Measurements from ENCODE around the gene CRYGA. TPM values are rescaled to one million over a fixed set of nuclear protein-coding genes. Genes with fewer than 3 reads are reported as not detected.

CRYGA gene
- total and polyA plus RNA-seq, 2 donors (not counting 3 experiments of a cell fraction or from before 2014, with no cell fraction given): not detected

DNA sequence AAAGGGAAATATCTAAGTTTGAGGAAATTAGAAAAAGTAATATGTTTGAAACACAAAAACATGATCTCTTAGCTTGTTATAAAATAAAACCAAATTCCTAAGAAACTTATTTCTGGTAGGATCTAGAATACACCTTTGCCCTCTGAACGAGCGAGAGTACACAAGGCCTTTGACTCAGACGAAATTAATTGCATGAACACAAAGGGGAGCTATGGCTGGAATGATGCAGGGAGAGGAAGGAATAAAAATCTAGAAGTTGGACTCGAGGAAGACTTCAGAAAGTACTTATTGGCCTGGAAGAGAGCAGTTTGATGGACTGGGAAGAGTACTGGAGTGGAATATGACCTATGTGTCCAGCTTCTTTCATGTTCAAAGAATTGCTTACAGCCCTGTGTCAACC, 38.1 kb downstream of the CRYGA start:
- Histone ChIP-seq H3K4me3 (replicated peaks in 1 of 3; ENCODE audit: insufficient read depth in 1 of 3, low read depth in 1 of 3, low read length in 3 of 3) (no peak overlapping the region), H3K4me1 (ENCODE audit: control insufficient read depth, extremely low read depth, insufficient read depth, low read length) (no peaks in the 10 kb centered on the region), H3K9ac (replicated peaks; ENCODE audit: extremely low read depth, insufficient read depth, low read length) (no peak overlapping the region), H3K4me2 (ENCODE audit: insufficient read depth, low read length) (no peak overlapping the region), H2AFZ (ENCODE audit: low read depth, low read length) (no peak overlapping the region), H3K27ac (ENCODE audit: insufficient read depth, low read depth, low read length) (no peak overlapping the region), H3K27me3 (ENCODE audit: control insufficient read depth in 2 of 2, insufficient read depth in 2 of 2, low read length in 2 of 2) (peaks cover 9 to 23% of the 10 kb centered on the region in 2 experiments), H3K9me3 (replicated peaks; ENCODE audit: control insufficient read depth, insufficient read depth, low read length) (no peaks in the 10 kb centered on the region), H3K36me3 (ENCODE audit: control insufficient read depth in 2 of 2, extremely low read depth in 1 of 2, insufficient read depth in 2 of 2, low read length in 2 of 2) (no peaks in the 10 kb centered on the region), H4K20me1 (replicated peaks; ENCODE audit: control insufficient read depth, extremely low read depth, insufficient read depth, low read length) (no peaks in the 10 kb centered on the region), H3K9me1 (replicated peaks; ENCODE audit: control insufficient read depth, extremely low read depth, insufficient read depth, low read length) (no peaks in the 10 kb centered on the region), H3K79me2 (ENCODE audit: control insufficient read depth, insufficient read depth, low read length) (no peaks in the 10 kb centered on the region)
- no TSS peak for BruUV-seq (replicated peaks)
- ChIA-PET CTCF (interaction anchor here (1.2 kb wide), 1 partner anchor 379 kb away, joined by 3 read pairs; no protein-coding TSS in a partner anchor), POLR2A (no interaction called here)
- intact Hi-C loops (cut with micrococcal nuclease) (no loop called here), dilution Hi-C loops (cut with MboI; ENCODE audit: extremely low pct_ligation_motif_present, low sequenced_read_pairs) (no loop called here)
- FAIRE-seq (no peak), DNase-seq (ENCODE audit: low read depth, low spot score) (no peak)
- TF ChIP-seq POLR2A (IDR thresholded peaks at IDR 0.05; ENCODE audit: low read depth, low read length): no peak
- no peak for TF ChIP-seq MYC (IDR thresholded peaks at IDR 0.05; ENCODE audit: low read depth, low read length)
- TF ChIP-seq, protein P1, sequence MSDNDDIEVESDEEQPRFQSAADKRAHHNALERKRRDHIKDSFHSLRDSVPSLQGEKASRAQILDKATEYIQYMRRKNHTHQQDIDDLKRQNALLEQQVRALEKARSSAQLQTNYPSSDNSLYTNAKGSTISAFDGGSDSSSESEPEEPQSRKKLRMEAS (IDR thresholded peaks at IDR 0.05; ENCODE audit: insufficient read depth, insufficient read length): no peak
- TF ChIP-seq POLR2AphosphoS5 (IDR thresholded peaks at IDR 0.05; ENCODE audit: insufficient read depth, low read depth, low read length): no peak
- TF ChIP-seq GATA2 (IDR thresholded peaks at IDR 0.05; ENCODE audit: insufficient read depth, insufficient read length, low read depth, low read length): no peak
- TF ChIP-seq EZH2 (IDR thresholded peaks at IDR 0.05; ENCODE audit: borderline replicate concordance, low read depth, low read length, severe bottlenecking): no peak
- TF ChIP-seq FOS (IDR thresholded peaks at IDR 0.05; ENCODE audit: borderline replicate concordance, insufficient read depth, low read length): no peak
- no peak for TF ChIP-seq JUN (IDR thresholded peaks at IDR 0.05; ENCODE audit: borderline replicate concordance, insufficient read depth, insufficient read length, low read depth)
- TF ChIP-seq, protein P2, sequence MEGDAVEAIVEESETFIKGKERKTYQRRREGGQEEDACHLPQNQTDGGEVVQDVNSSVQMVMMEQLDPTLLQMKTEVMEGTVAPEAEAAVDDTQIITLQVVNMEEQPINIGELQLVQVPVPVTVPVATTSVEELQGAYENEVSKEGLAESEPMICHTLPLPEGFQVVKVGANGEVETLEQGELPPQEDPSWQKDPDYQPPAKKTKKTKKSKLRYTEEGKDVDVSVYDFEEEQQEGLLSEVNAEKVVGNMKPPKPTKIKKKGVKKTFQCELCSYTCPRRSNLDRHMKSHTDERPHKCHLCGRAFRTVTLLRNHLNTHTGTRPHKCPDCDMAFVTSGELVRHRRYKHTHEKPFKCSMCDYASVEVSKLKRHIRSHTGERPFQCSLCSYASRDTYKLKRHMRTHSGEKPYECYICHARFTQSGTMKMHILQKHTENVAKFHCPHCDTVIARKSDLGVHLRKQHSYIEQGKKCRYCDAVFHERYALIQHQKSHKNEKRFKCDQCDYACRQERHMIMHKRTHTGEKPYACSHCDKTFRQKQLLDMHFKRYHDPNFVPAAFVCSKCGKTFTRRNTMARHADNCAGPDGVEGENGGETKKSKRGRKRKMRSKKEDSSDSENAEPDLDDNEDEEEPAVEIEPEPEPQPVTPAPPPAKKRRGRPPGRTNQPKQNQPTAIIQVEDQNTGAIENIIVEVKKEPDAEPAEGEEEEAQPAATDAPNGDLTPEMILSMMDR (IDR thresholded peaks at IDR 0.05; ENCODE audit: extremely low read depth in 1 of 2, insufficient read depth in 1 of 2, low read depth in 1 of 2, low read length in 2 of 2): no peak

Data from endothelial cell of umbilical vein (primary cell).